KMS-11 (cell line): Measurements from ENCODE around the gene MGST2.
"Not testable (repeated sequence)": the region's sequence is repeated elsewhere in the genome, so short reads cannot be mapped to it uniquely, and the experiment has no call there.

ENCODE experiments used
- H2AFZ ChIP-seq: fragments of 200-600 bp; sonication (generic); 2 replicates; pipeline ENCODE4 v1.6.1; 2016; ENCODE audit warnings: antibody characterized with exemption, mixed run types, low read depth
- H3K27ac ChIP-seq: fragments of 200-600 bp; sonication (generic); 2 replicates; pipeline ENCODE4 v1.6.1; 2016; ENCODE audit warnings: mild to moderate bottlenecking, mixed run types
- H3K27me3 ChIP-seq: fragments of 200-600 bp; sonication (generic); 2 replicates; pipeline ENCODE4 v1.6.1; 2017; ENCODE audit warnings: mild to moderate bottlenecking, low read depth, mixed run types, moderate library complexity; ENCODE audit not compliant: insufficient read depth
- H3K36me3 ChIP-seq: fragments of 200-600 bp; sonication (generic); 2 replicates; pipeline ENCODE4 v1.6.1; 2017; ENCODE audit warnings: mild to moderate bottlenecking, mixed run types; ENCODE audit not compliant: insufficient read depth
- H3K4me1 ChIP-seq: fragments of 200-600 bp; sonication (generic); 2 replicates; pipeline ENCODE4 v1.6.1; 2016; ENCODE audit warnings: mild to moderate bottlenecking, low read depth, mixed run types; ENCODE audit not compliant: poor library complexity, severe bottlenecking
- H3K4me2 ChIP-seq: fragments of 200-600 bp; sonication (generic); 2 replicates; pipeline ENCODE4 v1.7.0; 2016; ENCODE audit warnings: mild to moderate bottlenecking, mixed run types
- H3K4me3 ChIP-seq: fragments of 200-600 bp; sonication (generic); IDR thresholded peaks from 2 replicates; pipeline ENCODE4 v1.6.1; 2017; ENCODE audit warnings: low read depth, low read length, mixed read lengths; ENCODE audit not compliant: insufficient read depth
- H3K79me2 ChIP-seq: fragments of 200-600 bp; sonication (generic); 2 replicates; pipeline ENCODE4 v1.6.1; 2016; ENCODE audit warnings: low read depth, mixed run types; ENCODE audit not compliant: insufficient read depth
- H3K9ac ChIP-seq: fragments of 200-600 bp; sonication (generic); 2 replicates; pipeline ENCODE4 v1.6.1; 2016; ENCODE audit warnings: mild to moderate bottlenecking, mixed run types
- H4K20me1 ChIP-seq: fragments of 200-600 bp; sonication (generic); 2 replicates; pipeline ENCODE4 v1.6.1; 2016; ENCODE audit warnings: mild to moderate bottlenecking, mixed run types; ENCODE audit not compliant: insufficient read depth
- TF ChIP-seq, protein P1 (sequence below): fragments of 200-600 bp; sonication (generic); conservative IDR thresholded peaks from 2 replicates; pipeline ENCODE4 v1.6.1; 2017; ENCODE audit warnings: low read depth, mild to moderate bottlenecking, antibody characterized with exemption, low read length, moderate library complexity, mixed read lengths

MGST2 gene

DNA sequence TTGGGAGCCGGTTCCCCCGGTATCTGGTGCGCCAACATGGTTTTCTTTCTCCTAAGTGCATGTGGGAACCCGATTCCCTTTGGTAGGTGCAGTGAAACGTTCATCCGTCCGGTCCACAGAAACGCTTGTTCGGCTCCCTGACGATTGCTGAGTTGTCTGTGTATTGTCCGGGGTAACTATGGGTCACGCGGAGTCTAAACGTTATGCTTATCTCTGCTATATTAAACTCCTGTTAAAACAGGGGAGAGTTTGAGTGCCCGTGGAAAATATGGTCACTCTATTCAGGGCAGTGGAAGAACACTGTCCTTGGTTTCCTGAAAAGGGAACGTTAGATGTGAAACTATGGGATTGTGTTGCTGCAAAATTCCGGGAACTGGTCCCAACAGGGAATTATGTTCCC, 32.4 kb upstream of the MGST2 start:
- Histone ChIP-seq H3K36me3 (no peaks in the 10 kb centered on the region), H3K4me1 (no peaks in the 10 kb centered on the region), H3K9ac (no peak overlapping the region), H3K27me3 (no peaks in the 10 kb centered on the region), H3K4me3 (no peak overlapping the region), H3K79me2 (no peaks in the 10 kb centered on the region), H4K20me1 (no peaks in the 10 kb centered on the region), H3K27ac (no peak overlapping the region), H3K4me2 (no peak overlapping the region), H2AFZ (no peak overlapping the region)
- TF ChIP-seq, protein P1, sequence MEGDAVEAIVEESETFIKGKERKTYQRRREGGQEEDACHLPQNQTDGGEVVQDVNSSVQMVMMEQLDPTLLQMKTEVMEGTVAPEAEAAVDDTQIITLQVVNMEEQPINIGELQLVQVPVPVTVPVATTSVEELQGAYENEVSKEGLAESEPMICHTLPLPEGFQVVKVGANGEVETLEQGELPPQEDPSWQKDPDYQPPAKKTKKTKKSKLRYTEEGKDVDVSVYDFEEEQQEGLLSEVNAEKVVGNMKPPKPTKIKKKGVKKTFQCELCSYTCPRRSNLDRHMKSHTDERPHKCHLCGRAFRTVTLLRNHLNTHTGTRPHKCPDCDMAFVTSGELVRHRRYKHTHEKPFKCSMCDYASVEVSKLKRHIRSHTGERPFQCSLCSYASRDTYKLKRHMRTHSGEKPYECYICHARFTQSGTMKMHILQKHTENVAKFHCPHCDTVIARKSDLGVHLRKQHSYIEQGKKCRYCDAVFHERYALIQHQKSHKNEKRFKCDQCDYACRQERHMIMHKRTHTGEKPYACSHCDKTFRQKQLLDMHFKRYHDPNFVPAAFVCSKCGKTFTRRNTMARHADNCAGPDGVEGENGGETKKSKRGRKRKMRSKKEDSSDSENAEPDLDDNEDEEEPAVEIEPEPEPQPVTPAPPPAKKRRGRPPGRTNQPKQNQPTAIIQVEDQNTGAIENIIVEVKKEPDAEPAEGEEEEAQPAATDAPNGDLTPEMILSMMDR: no peak

DNA sequence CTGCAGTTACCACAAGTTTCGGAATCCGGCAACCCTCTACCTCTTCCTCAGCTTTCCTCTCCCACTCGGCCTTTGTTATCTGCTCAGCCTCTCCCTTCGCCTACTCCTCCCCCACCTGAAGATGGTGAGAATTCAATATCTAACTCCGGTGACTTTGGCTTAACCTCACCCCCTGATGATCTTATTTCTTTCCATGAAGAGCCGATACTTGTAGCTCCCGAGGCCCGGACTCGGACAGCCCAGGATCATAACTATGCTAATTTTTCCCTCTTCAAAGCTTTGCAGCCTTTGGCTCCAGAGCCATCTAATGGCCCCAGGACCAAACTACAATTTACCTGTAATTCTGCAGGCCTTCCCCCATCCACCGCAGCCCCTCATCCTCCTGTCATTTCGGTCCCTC, 32.0 kb upstream of the MGST2 start:
- TF ChIP-seq, protein P1: no peak
- Histone ChIP-seq H4K20me1 (no peaks in the 10 kb centered on the region), H3K4me3 (no peak overlapping the region), H3K9ac (no peak overlapping the region), H3K27me3 (no peaks in the 10 kb centered on the region), H3K4me2 (no peak overlapping the region), H2AFZ (no peak overlapping the region), H3K27ac (no peak overlapping the region), H3K4me1 (no peaks in the 10 kb centered on the region), H3K79me2 (no peaks in the 10 kb centered on the region), H3K36me3 (no peaks in the 10 kb centered on the region)

DNA sequence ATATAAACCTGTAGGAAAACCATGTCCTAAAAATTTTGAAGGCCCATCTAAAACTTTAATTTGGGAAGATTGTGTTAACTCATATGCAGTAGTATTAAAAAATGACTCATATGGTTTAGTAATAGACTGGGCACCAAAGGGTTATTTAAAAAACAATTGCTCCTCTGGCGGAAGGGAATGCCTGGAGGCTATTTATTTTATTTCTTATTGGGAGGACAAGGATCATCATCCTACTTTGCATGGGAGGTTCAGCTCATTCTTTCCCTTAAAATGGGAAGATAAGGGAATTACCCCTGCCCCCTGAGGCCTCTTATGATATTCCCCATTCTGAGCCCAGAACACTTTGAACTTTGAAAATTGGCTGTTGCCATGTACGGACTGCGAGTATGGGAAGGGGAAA, 29.7 kb upstream of the MGST2 start:
- Histone ChIP-seq H3K36me3 (no peaks in the 10 kb centered on the region), H3K9ac (no peak overlapping the region), H3K4me2 (no peak overlapping the region), H4K20me1 (no peaks in the 10 kb centered on the region), H3K4me3 (no peak overlapping the region), H2AFZ (no peak overlapping the region), H3K27me3 (no peaks in the 10 kb centered on the region), H3K79me2 (no peaks in the 10 kb centered on the region), H3K27ac (no peak overlapping the region), H3K4me1 (no peaks in the 10 kb centered on the region)
- TF ChIP-seq, protein P1: no peak

DNA sequence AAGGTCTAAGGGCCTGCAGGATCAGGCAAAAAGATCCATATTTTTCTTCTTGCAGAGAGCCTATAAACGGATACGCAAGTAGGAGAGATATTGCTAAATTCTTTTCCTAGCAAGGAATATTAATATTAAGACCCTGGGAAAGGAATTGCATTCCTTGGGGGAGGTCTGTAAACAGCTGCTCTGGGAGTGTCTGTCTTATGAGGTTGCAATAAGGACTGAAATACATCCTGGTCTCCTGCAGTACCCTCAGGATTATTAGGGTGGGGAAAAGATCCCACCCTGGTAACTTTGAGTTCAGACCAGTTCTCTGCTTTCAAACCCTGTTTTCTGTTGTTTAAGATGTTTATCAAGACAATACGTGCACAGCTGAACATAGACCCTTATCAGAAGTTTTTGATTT, 27.3 kb upstream of the MGST2 start:
- H3K4me2 ChIP-seq, H3K27me3 ChIP-seq, H3K4me3 ChIP-seq, H3K79me2 ChIP-seq, H4K20me1 ChIP-seq, H3K36me3 ChIP-seq, H3K9ac ChIP-seq, H2AFZ ChIP-seq, H3K4me1 ChIP-seq, H3K27ac ChIP-seq: not testable (repeated sequence)

DNA sequence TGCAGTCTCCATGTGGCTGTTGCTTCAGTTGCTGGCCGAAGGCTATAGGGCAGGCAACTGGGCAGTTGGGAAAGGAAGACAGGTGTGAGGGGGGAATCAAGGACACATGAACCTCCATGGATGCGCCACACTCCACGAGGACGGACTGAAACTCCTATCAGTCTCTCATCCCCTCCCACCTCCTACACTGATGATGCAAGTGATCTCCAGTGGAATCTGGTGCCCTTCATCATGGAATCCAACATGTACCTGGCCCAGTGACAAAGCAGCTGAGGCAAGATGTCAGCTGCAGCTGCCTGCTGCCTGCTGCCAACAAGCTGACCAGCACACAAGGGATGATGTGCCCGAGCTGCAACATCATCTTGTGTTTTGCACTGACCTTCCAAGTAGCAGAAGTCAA, 26.0 kb upstream of the MGST2 start:
- no peaks in the 10 kb centered on the region for H3K79me2 ChIP-seq
- H3K4me1 ChIP-seq: no peaks in the 10 kb centered on the region
- no peak overlapping the region for H2AFZ ChIP-seq
- H3K27me3 ChIP-seq: no peaks in the 10 kb centered on the region
- no peak overlapping the region for H3K9ac ChIP-seq
- H3K4me3 ChIP-seq: no peak overlapping the region
- H4K20me1 ChIP-seq: no peaks in the 10 kb centered on the region
- TF ChIP-seq, protein P1: no peak
- H3K4me2 ChIP-seq: no peak overlapping the region
- no peaks in the 10 kb centered on the region for H3K36me3 ChIP-seq
- no peak overlapping the region for H3K27ac ChIP-seq
